IPS-15b (cell line): ENCODE results near the gene ADGRG4.
A peak's percentile ranks its signal among the peaks of the same experiment; 100 is the strongest.
"Not testable (repeated sequence)": the region's sequence is repeated elsewhere in the genome, so short reads cannot be mapped to it uniquely, and the experiment has no call there.

Experiments used
- H3K27me3 ChIP-seq: one replicate; pipeline ENCODE4 v1.6.1; 2013; ENCODE audit warnings: low read length; ENCODE audit not compliant: control insufficient read depth, insufficient read depth
- H3K36me3 ChIP-seq: one replicate; pipeline ENCODE4 v1.6.1; 2013; ENCODE audit warnings: low read length; ENCODE audit not compliant: control insufficient read depth, insufficient read depth
- H3K4me1 ChIP-seq: one replicate; pipeline ENCODE4 v1.6.1; 2013; ENCODE audit warnings: mild to moderate bottlenecking, low read length; ENCODE audit not compliant: control insufficient read depth, insufficient read depth
- H3K4me3 ChIP-seq: one replicate; pipeline ENCODE4 v1.5.1; 2013; ENCODE audit warnings: low read depth, low read length
- H3K9ac ChIP-seq: one replicate; pipeline ENCODE4 v1.6.1; 2013; ENCODE audit warnings: low read depth, mild to moderate bottlenecking, low read length
- H3K9me3 ChIP-seq: one replicate; pipeline ENCODE4 v1.6.1; 2013; ENCODE audit warnings: mild to moderate bottlenecking, low read length; ENCODE audit not compliant: control insufficient read depth, insufficient read depth

ADGRG4 gene, protein sequence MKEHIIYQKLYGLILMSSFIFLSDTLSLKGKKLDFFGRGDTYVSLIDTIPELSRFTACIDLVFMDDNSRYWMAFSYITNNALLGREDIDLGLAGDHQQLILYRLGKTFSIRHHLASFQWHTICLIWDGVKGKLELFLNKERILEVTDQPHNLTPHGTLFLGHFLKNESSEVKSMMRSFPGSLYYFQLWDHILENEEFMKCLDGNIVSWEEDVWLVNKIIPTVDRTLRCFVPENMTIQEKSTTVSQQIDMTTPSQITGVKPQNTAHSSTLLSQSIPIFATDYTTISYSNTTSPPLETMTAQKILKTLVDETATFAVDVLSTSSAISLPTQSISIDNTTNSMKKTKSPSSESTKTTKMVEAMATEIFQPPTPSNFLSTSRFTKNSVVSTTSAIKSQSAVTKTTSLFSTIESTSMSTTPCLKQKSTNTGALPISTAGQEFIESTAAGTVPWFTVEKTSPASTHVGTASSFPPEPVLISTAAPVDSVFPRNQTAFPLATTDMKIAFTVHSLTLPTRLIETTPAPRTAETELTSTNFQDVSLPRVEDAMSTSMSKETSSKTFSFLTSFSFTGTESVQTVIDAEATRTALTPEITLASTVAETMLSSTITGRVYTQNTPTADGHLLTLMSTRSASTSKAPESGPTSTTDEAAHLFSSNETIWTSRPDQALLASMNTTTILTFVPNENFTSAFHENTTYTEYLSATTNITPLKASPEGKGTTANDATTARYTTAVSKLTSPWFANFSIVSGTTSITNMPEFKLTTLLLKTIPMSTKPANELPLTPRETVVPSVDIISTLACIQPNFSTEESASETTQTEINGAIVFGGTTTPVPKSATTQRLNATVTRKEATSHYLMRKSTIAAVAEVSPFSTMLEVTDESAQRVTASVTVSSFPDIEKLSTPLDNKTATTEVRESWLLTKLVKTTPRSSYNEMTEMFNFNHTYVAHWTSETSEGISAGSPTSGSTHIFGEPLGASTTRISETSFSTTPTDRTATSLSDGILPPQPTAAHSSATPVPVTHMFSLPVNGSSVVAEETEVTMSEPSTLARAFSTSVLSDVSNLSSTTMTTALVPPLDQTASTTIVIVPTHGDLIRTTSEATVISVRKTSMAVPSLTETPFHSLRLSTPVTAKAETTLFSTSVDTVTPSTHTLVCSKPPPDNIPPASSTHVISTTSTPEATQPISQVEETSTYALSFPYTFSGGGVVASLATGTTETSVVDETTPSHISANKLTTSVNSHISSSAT (N-terminal part only)

DNA sequence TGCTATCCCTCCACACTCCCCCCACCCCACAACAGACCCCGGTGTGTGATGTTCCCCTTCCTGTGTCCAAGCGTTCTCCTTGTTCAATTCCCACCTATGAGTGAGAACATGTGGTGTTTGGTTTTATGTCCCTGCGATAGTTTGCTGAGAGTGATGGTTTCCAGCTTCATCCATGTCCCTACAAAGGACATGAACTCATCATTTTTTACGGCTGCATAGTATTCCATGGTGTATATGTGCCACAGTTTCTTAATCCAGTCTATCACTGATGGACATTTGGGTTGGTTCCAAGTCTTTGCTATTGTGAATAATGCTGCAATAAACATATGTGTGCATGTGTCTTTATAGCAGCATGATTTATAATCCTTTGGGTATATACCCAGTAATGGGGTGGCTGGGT is at the start of gene ADGRG4:
TSS of gene ADGRG4 (plus strand) at position 243 of the 400 bp plus-strand sequence. CDS start 7,815 bp downstream, outside the sequence.
- H3K36me3 ChIP-seq, H3K9me3 ChIP-seq, H3K4me1 ChIP-seq, H3K4me3 ChIP-seq, H3K27me3 ChIP-seq, H3K9ac ChIP-seq: not testable (repeated sequence)

DNA sequence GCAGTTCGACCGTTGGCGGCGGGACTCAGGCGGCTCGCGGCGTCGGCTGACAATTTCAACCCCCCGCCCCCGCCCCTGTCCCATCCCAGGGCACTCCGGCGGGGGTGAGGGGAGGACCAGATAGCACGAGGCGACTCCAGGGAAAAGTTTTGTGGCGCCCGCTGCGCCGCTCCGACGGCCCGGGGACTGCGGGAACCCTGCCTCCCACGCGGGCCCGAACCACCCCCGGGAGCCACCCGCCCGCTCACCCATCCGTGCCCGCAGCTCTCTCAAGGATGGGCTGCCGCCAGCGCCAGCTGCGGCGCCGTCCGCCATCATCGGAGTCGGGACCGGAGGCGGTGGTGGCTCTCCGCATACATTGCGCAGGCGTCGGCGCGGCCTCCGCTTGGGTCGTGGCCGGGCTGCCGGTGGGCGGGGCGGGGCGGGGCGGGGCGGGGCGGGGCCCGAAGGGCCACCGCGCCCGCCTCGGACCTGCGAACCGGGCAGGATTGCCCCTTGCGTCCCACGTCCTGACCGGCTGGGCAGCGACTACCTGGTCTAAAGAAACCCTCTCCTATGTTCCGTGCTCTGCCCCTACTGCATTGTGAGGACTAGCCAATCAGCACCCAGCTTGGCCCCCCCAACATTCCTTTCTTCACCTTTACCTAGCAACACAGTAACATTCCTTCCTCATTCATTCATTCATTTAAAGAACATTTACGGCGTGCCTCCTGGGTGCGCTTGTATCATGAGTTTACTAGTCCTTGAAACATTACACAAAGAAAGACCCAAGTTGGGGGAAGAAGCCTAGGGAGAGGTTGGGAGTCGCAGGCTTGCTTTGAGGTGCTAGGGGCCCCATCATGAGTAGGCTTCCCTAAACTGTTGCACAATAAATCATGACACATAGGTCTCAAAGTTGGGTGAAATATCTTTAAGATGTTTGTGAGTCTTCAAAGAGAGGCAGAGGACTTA is 49.4 kb upstream of the ADGRG4 start, which contains the start of gene MAP7D3:
TSS of gene MAP7D3 (minus strand) at position 360 of the 951 bp plus-strand sequence. CDS start at position 318, 42 bp downstream.
- H3K4me3 ChIP-seq: peak within 1 kb of the TSS; percentile 71
- H3K36me3 ChIP-seq: no peaks in the 10 kb centered on the region
- no peaks in the 10 kb centered on the region for H3K27me3 ChIP-seq
- H3K9ac ChIP-seq: peak within 1 kb of the TSS; percentile 70
- H3K4me1 ChIP-seq: peaks cover 2% of the 10 kb centered on the region
- no peaks in the 10 kb centered on the region for H3K9me3 ChIP-seq

DNA sequence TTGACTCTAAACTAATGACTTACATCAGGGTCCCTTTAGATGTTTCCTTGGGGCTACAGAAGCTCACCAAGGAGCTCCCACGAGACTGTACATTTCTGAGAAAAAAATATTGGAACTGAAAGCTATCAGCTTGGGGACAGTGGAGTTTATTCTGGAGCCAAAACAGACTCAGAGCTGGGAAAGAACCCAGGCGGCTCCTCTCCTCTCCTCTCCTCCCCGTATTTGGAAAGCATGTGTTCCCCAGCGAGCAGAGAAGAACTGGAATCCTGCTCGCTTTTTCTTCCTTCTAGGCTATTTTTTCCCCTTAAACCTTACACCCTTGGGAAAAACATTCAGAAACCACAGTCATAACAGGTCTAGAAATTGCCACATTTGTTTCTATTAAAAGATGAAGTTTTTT is 45.2 kb upstream of the ADGRG4 start:
- Histone ChIP-seq H3K9ac (no peak overlapping the region), H3K4me3 (no peak overlapping the region), H3K27me3 (no peaks in the 10 kb centered on the region), H3K4me1 (peaks cover 2% of the 10 kb centered on the region), H3K9me3 (no peaks in the 10 kb centered on the region), H3K36me3 (no peaks in the 10 kb centered on the region)

DNA sequence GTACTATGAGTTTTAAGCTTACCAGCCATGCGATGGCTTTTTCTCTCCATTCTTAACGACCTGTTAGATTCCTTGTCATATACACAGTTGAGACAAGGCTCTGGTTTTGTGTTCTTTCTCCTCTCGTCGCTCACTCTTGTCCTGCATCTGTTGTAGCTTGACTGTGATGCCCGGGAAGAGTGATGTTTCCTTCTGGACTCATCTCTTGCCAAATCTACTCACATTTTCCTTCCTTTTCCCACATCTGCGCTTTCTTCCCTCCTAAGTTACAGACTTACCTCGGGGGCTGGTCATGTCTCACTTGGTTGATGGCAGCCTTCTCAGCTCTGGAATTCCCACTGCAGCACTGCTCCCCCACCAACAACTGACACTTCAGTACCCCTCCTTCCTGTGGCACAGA is 44.7 kb upstream of the ADGRG4 start:
- Histone ChIP-seq H3K4me1 (peaks cover 2% of the 10 kb centered on the region), H3K4me3 (no peak overlapping the region), H3K9ac (no peak overlapping the region), H3K27me3 (no peaks in the 10 kb centered on the region), H3K9me3 (no peaks in the 10 kb centered on the region), H3K36me3 (no peaks in the 10 kb centered on the region)

DNA sequence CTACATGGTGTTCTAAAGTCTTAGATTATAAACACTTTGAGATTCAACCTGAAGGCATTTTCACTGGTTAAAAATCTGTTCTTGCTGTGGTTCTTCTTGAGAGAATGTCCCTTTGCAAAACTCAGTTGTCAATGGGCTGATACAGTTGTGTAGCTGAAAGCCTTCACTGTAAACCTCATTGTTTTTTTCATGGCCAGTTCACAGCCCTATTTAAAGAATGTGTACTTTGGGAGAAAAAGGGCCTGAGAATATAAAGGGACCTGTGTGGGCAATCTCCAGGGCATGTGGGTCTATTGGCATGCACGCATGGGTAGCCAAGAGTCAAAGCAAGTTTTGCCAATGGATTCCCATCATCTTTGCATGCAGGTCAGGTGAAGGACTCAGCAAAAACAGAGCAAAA is 41.8 kb upstream of the ADGRG4 start:
- H3K9ac ChIP-seq: no peak overlapping the region
- H3K36me3 ChIP-seq: no peaks in the 10 kb centered on the region
- H3K27me3 ChIP-seq: no peaks in the 10 kb centered on the region
- no peak overlapping the region for H3K4me3 ChIP-seq
- H3K9me3 ChIP-seq: no peaks in the 10 kb centered on the region
- H3K4me1 ChIP-seq: peaks cover 2% of the 10 kb centered on the region

DNA sequence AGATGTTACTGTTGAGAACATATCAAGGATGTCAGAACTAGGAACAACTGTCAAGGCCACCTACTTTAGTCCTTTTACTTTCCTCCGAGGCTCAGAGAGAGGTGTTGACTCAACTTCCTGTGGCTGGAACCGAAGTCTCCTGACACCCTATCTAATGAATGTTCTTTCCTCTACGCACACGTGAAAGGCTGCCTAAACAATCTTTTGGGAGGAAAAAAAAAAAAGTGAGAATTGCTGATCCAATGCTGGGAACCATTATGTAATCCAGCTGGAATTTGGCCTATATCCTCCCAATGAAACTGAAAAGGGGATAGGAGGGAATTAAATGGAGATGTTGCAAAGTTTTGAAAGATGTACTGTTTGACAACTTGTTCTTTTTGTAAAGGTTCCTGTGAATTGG is 41.2 kb upstream of the ADGRG4 start:
- H3K9me3 ChIP-seq: no peaks in the 10 kb centered on the region
- peaks cover 2% of the 10 kb centered on the region for H3K4me1 ChIP-seq
- H3K36me3 ChIP-seq: no peaks in the 10 kb centered on the region
- H3K4me3 ChIP-seq: no peak overlapping the region
- no peaks in the 10 kb centered on the region for H3K27me3 ChIP-seq
- H3K9ac ChIP-seq: no peak overlapping the region

DNA sequence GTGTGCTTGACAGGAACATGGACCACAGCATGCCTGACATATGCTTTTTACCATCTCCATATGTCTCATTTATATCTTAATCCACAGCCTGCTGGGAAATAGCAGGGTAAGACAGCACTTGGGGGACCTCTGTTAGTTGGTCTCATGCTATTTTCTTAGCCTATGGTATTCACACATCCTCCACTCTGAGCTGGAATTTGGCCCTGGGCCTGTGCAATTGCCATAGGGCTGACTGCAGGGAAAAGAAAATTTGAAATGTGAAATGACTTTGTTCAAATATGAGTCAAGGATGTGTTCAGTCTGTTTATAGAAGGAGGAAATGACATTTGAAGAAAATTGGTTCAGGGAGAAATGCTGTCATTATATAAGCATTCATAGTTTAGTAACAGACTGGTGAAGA is 40.0 kb upstream of the ADGRG4 start:
- no peaks in the 10 kb centered on the region for H3K27me3 ChIP-seq
- H3K4me3 ChIP-seq: no peak overlapping the region
- H3K36me3 ChIP-seq: no peaks in the 10 kb centered on the region
- H3K9me3 ChIP-seq: no peaks in the 10 kb centered on the region
- no peak overlapping the region for H3K9ac ChIP-seq
- H3K4me1 ChIP-seq: peaks cover 2% of the 10 kb centered on the region

DNA sequence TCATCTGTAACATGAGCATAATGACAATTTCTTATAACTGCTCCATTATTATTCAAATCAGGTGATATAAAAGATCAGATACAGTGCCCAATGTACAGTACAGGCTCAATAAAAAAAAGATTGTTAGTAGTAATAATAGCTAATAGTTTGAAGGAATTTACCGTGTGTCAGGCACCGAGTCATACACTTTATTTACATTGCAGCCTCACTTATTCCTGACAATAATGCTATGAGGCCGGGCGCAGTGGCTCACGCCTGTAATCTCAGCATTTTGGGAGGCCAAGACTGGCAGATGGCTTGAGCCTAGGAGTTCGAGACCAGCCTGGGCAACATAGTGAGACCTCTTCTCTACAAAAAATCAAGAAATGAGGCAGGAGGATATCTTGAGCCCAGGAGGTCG is 39.4 kb upstream of the ADGRG4 start:
- no peak overlapping the region for H3K9ac ChIP-seq
- H3K4me3 ChIP-seq: no peak overlapping the region
- no peaks in the 10 kb centered on the region for H3K4me1 ChIP-seq
- no peaks in the 10 kb centered on the region for H3K27me3 ChIP-seq
- no peaks in the 10 kb centered on the region for H3K36me3 ChIP-seq
- no peaks in the 10 kb centered on the region for H3K9me3 ChIP-seq

DNA sequence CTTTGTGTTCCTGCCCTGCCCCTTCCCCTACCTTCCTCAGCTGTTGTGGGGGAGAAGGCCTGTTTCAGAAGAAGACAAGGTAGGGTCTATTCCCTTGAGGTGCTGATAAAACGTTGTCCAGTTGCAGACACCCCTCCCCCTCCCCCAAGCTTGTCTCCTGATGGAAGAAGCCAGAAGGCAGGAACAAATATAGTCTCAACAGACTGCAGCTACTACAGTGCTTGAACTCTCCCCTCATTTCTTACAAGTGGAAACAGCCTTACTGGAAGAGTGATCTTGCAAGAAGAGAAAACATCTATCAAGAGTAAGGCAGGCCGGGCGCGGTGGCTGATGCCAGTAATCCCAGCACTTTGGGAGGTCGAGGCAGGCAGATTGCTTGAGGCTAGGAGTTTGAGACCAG is 38.5 kb upstream of the ADGRG4 start:
- no peaks in the 10 kb centered on the region for H3K4me1 ChIP-seq
- H3K36me3 ChIP-seq: no peaks in the 10 kb centered on the region
- no peak overlapping the region for H3K4me3 ChIP-seq
- H3K9me3 ChIP-seq: no peaks in the 10 kb centered on the region
- H3K27me3 ChIP-seq: no peaks in the 10 kb centered on the region
- no peak overlapping the region for H3K9ac ChIP-seq

DNA sequence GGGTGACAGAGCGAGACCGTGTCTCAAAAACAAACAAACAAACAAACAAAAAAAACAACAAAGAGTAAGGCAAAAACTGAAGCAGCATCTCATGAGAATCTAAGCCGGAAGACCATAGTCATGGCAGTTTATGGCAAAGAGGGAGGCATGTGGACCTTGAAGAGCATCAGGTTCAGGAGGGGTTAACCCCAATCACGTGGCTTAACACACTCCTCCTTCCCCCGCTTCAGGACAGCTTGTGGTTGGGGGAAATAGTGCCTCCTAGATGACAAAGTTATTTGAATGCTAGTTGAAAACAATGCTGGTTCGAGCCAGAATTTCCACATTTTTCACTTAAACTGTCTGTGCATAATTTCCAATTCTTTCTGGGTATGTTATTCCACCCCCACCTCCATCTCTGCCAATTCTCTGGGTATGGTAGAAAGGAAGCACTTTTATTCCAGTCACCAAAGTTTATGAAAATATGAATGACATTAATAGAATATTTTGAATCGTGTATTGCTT is 37.9 kb upstream of the ADGRG4 start:
- Histone ChIP-seq H3K4me3 (no peak overlapping the region), H3K9me3 (no peaks in the 10 kb centered on the region), H3K27me3 (no peaks in the 10 kb centered on the region), H3K36me3 (no peaks in the 10 kb centered on the region), H3K4me1 (no peaks in the 10 kb centered on the region), H3K9ac (no peak overlapping the region)
